NCI-H345 (cell line): ENCODE results near the gene ARHGAP15.
A peak's percentile ranks its signal among the peaks of the same experiment; 100 is the strongest.

ENCODE experiments used
- DNase-seq: peaks from one replicate; lab custom pipeline; 2025; lab: John Stamatoyannopoulos, UW

The ARHGAP15 gene

GRCh38 chr2:143582046-143582747 lies 453.0 kb downstream of the ARHGAP15 start:
- DNase-seq: no peak

- DNase-seq: no peak
These were observed 455.7 kb downstream of the ARHGAP15 start for GRCh38 chr2:143584936-143585335.

GRCh38 chr2:143586119-143586518 lies 456.9 kb downstream of the ARHGAP15 start:
- DNase-seq: no peak

GRCh38 chr2:143588746-143589145 lies 459.5 kb downstream of the ARHGAP15 start:
- DNase-seq: no peak

- DNase-seq: no peak
These were observed 464.9 kb downstream of the ARHGAP15 start for GRCh38 chr2:143594161-143594560.

- no peak for DNase-seq
These were observed 465.5 kb downstream of the ARHGAP15 start for GRCh38 chr2:143594745-143595144.

GRCh38 chr2:143600116-143600515 lies 470.9 kb downstream of the ARHGAP15 start:
- DNase-seq: no peak

- no peak for DNase-seq
These were observed 472.6 kb downstream of the ARHGAP15 start for GRCh38 chr2:143601828-143602227.

GRCh38 chr2:143603035-143603655 lies 473.9 kb downstream of the ARHGAP15 start:
- peak; percentile 73 for DNase-seq

GRCh38 chr2:143603846-143604565 lies 474.8 kb downstream of the ARHGAP15 start:
- peak; percentile 33 for DNase-seq

- DNase-seq: no peak
These were observed 475.3 kb downstream of the ARHGAP15 start for GRCh38 chr2:143604566-143604959.

- DNase-seq: peak; percentile 16
These were observed 478.2 kb downstream of the ARHGAP15 start for GRCh38 chr2:143607231-143608062.

GRCh38 chr2:143608063-143608423 lies 478.8 kb downstream of the ARHGAP15 start:
- DNase-seq: no peak

- DNase-seq: no peak
These were observed 479.5 kb downstream of the ARHGAP15 start for GRCh38 chr2:143608758-143609157.

GRCh38 chr2:143611336-143611735 lies 482.1 kb downstream of the ARHGAP15 start:
- DNase-seq: no peak

- no peak for DNase-seq
These were observed 486.3 kb downstream of the ARHGAP15 start for GRCh38 chr2:143615562-143615961.

- no peak for DNase-seq
These were observed 487.2 kb downstream of the ARHGAP15 start for GRCh38 chr2:143616452-143616851.

GRCh38 chr2:143617803-143618415 lies 488.7 kb downstream of the ARHGAP15 start:
- DNase-seq: peak; percentile 35

- DNase-seq: no peak
These were observed 492.9 kb downstream of the ARHGAP15 start for GRCh38 chr2:143622106-143622505.

GRCh38 chr2:143623231-143623908 lies 494.2 kb downstream of the ARHGAP15 start:
- DNase-seq: no peak

- no peak for DNase-seq
These were observed 494.7 kb downstream of the ARHGAP15 start for GRCh38 chr2:143623909-143624260.
